HG02642 (cell line): Measurements from ENCODE around the gene ADD1.

ENCODE experiments used
- ATAC-seq: cut with Tn5 transposase; IDR thresholded peaks from one replicate; pipeline ENCODE4 v1.9.1; 2021; ENCODE audit warnings: mild to moderate bottlenecking; ENCODE audit not compliant: unreplicated experiment, poor library complexity

The ADD1 gene

DNA sequence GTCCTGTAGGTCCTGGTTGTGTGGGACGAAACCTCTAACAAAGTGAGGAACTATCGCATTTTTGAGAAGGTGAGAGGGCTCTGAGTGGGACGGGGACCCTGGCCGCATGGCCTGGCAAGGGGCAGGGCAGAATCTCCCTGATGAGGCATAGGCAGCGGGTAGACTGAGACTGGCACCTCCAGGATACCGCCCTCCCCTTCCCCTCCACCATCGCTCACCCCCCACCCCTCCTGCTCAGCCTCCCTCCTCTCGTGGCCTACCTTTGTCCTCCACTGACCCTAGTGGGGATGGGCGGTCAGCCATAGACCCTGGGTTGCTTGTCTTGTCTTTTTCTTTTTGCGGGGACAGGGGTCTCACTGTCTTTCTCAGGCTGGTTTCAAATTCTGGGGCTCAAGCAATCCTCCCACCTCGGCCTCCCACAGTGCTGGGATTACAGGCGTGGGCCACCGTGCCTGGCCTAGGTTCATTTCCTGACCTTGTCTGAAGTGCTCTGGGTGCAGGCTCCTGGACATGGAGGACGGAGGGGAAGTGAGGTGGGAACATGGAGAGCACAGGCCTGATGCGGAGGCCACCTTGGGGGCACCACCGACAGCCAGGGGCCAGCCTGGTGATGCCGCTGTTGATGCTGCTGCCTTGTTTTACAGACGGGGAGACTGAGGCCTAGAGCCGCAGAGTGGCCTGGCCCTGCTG, 10.5 kb upstream of the ADD1 start:
- ATAC-seq, result peak; percentile 6

- ATAC-seq, result no peak
Observed at GRCh38 chr4:2833671-2834000, 10.0 kb upstream of the ADD1 start.

DNA sequence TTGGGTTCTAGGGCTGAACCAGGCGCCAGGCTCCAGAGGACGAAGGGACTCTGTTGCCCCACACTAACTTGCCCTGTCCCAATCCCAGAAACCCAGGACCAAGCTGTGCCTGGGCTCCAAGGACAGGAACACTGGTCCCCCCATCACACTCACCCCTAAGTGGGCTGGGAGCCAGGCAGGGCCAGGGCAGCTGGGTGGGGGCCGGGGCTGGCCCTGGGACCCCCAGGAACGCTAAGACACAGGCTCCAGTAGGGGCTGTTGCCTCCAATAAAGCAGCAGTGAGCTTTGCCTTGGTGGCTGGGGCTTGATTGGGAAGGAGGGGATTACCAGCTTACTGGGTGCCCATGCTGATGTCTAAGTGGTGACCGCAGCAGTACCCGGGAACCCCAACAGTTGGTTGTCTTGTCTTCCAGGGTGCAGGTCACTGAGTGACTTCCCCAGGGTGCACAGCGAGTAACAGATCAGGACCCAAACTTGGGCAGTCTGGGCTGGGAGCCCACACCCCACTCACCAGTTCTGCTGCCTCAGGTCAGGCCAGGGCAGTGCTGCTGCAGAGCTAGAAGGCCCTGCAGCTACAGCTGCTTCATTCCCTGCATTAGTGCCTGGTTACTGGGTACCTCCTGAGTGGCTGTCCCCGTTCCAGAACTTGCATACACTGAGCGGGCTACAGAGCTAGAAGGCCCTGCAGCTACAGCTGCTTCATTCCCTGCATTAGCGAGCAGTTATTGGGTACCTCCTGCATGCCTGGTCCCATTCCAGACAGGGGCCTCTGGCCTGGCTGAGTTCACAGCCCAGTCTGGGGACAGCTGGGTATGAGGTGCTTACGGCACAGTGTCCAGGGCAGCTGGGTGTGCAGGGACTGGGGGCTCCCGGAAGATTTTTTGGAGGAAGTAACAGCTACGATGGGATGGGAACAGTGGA, 9.4 kb upstream of the ADD1 start:
- ATAC-seq, result no peak

DNA sequence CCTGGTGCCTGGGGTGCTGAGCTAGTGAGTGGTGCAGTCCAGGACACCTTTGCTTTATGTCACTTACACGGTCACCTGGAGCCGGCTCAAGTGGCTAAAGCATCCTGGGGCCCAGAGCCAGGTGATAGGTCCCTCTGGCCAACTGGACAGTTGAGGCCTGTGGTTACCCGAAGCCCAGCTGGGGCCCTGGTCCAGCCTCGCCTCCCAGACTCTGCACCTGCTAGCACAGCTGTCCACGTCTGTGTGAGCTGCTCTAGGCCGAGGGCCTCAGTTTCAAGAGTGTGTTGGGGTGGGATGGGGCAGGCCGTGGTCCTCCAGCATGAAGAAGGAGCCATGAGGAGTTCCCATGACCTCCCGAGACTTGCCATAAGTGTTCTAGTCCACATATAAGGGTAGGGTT, 7.7 kb upstream of the ADD1 start:
- no peak for ATAC-seq

GRCh38 chr4:2836391-2836859, 7.2 kb upstream of the ADD1 start:
- ATAC-seq, result no peak

- no peak for ATAC-seq
Observed at GRCh38 chr4:2837110-2837903, 6.3 kb upstream of the ADD1 start.

GRCh38 chr4:2837904-2838496, 5.6 kb upstream of the ADD1 start:
- no peak for ATAC-seq

DNA sequence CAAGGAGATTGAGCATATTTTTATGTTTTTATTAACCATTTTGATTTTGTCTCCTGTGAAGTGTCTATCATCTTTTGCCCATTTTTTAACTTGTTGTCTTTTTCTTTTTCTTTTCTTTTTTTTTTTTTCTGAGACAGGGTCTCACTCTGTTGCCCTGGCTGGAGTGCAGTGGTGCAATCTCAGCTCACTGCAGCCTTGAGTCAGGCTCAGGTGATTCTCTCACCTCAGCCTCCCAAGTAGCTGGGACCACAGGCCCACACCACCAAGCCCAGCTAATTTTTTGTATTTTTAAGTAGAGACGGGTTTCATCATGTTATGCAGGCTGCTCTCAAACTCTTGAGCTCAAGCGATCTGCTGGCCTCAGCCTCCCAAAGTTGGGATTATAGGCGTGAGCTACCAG, 4.6 kb upstream of the ADD1 start:
- no peak for ATAC-seq

GRCh38 chr4:2842687-2843262, 869 bp upstream of the ADD1 start:
- ATAC-seq, result no peak

GRCh38 chr4:2843941-2844584, 419 bp downstream of the ADD1 start:
- ATAC-seq, result peak; percentile 31

DNA sequence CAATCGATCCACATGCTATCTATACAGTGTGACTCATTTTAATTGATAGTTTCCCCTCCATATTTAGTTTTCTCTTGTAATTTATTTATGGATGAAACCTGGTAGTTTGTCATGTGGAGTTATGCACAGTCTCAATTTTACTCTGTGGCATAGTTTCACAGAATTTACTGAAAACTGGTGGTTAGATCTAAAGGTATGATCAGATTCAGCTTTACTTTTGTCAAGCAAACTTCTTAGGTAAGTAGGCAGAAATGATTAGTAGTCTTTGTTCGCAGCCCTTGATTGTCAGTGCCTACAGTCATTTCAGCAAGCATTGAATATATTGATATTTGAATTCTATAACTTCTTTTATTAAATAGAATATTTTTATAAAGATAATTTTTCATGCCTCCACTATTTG, 2.5 kb downstream of the ADD1 start:
- ATAC-seq, result no peak

GRCh38 chr4:2847302-2847871, 3.7 kb downstream of the ADD1 start:
- no peak for ATAC-seq

- ATAC-seq, result no peak
Observed at GRCh38 chr4:2848449-2848848, 4.8 kb downstream of the ADD1 start.

- no peak for ATAC-seq
Observed at GRCh38 chr4:2849267-2850152, 5.9 kb downstream of the ADD1 start.

- ATAC-seq, result no peak
Observed at GRCh38 chr4:2850966-2851798, 7.5 kb downstream of the ADD1 start.

DNA sequence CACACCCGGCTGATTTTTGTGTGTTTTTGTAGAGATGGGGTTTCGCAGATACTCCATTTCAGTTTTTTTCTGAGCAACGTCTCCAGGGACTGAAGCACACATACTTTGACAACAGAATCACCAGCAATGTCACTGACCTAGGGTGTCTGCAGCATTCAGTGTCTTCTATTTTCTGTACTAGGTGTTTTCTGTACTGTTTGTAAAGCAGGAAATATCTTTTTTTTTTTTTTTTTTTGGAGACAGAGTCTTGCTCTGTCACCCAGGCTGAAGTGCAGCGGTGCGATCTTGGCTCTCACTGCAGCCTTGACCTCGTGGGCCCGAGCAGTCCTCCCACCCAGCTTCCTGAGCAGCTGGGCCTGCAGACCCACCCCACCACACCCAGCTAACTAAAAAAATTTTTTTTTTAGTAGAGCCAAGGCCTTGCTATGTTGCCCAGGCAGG, 8.9 kb downstream of the ADD1 start:
- ATAC-seq, result no peak

GRCh38 chr4:2855584-2855983, 11.9 kb downstream of the ADD1 start:
- ATAC-seq, result no peak
